HG02642 (cell line): ENCODE results near the gene FBXW8.

Source experiments
- ATAC-seq: cut with Tn5 transposase; IDR thresholded peaks from one replicate; pipeline ENCODE4 v1.9.1; 2021; ENCODE audit warnings: mild to moderate bottlenecking; ENCODE audit not compliant: unreplicated experiment, poor library complexity

FBXW8 gene

GRCh38 chr12:116922194-116922897 lies 11.6 kb downstream of the FBXW8 start:
- ATAC-seq = no peak

GRCh38 chr12:116924558-116925453 lies 14.1 kb downstream of the FBXW8 start:
- peak; percentile 71 for ATAC-seq

- ATAC-seq = no peak
Observed at GRCh38 chr12:116926283-116927243, 15.8 kb downstream of the FBXW8 start.

- no peak for ATAC-seq
Observed at GRCh38 chr12:116927244-116927940, 16.6 kb downstream of the FBXW8 start.

GRCh38 chr12:116928504-116928903 lies 17.8 kb downstream of the FBXW8 start:
- ATAC-seq = no peak

- no peak for ATAC-seq
Observed at GRCh38 chr12:116929885-116930284, 19.1 kb downstream of the FBXW8 start.

GRCh38 chr12:116931665-116932064 lies 20.9 kb downstream of the FBXW8 start:
- ATAC-seq = no peak

GRCh38 chr12:116933091-116933490 lies 22.3 kb downstream of the FBXW8 start:
- no peak for ATAC-seq

GRCh38 chr12:116933512-116934246 lies 22.9 kb downstream of the FBXW8 start:
- no peak for ATAC-seq

- no peak for ATAC-seq
Observed at GRCh38 chr12:116934908-116935705, 24.4 kb downstream of the FBXW8 start.

GRCh38 chr12:116937640-116938039 lies 26.9 kb downstream of the FBXW8 start:
- no peak for ATAC-seq

- no peak for ATAC-seq
Observed at GRCh38 chr12:116939734-116940133, 29.0 kb downstream of the FBXW8 start.

- no peak for ATAC-seq
Observed at GRCh38 chr12:116941188-116941587, 30.4 kb downstream of the FBXW8 start.

GRCh38 chr12:116943419-116944372 lies 32.9 kb downstream of the FBXW8 start:
- ATAC-seq = no peak

- ATAC-seq = no peak
Observed at GRCh38 chr12:116945886-116946550, 35.3 kb downstream of the FBXW8 start.

- no peak for ATAC-seq
Observed at GRCh38 chr12:116948298-116948697, 37.5 kb downstream of the FBXW8 start.
